T-cell (primary cell): Measurements from ENCODE around the gene VEGFB. TPM values are rescaled to one million over a fixed set of nuclear protein-coding genes. Genes with fewer than 3 reads are reported as not detected.

Experiments
- ATAC-seq, 4 experiments: fragments of 200-7000 bp in 3 of 4; fragments of 150-1000 bp in 1 of 4; cut with Tn5 transposase; replicated peaks in 1 of 4; 1 replicate in 3 of 4; 2 replicates in 1 of 4; pipeline ENCODE4 v1.10.0; 2021; ENCODE audit warnings: moderate library complexity in 3 of 4, mild to moderate bottlenecking in 2 of 4, moderate number of reproducible peaks in 1 of 4
- CTCF ChIA-PET, 2 donors: fragments of 300-600 bp; sonication (Branson Sonifier 250); formaldehyde crosslinking; loops; one replicate each; lab custom pipeline; 2022; ENCODE audit warnings: antibody characterized with exemption in 2 of 2; lab: Charles Lee
- POLR2A ChIA-PET, 2 donors: fragments of 300-600 bp; sonication (Branson Sonifier 250); formaldehyde crosslinking; loops; one replicate each; lab custom pipeline; 2022; ENCODE audit warnings: antibody characterized with exemption in 2 of 2; lab: Charles Lee
- DNase-seq, 35 experiments: peaks; one replicate each; pipeline versions ENCODE4 v3.0.0 to v3.0.0-alpha.2; 2013 to 2023
- H3K27ac ChIP-seq: one replicate; pipeline ENCODE4 v1.5.1; 2013; ENCODE audit warnings: low read length
- H3K27me3 ChIP-seq, 2 experiments: replicated peaks in 1 of 2; 1 replicate in 1 of 2; 2 replicates in 1 of 2; pipeline versions ENCODE4 v1.6.1 to v1.7.0; 2013; ENCODE audit warnings: low read length in 1 of 2, mixed read lengths in 1 of 2; ENCODE audit not compliant: control insufficient read depth in 2 of 2, insufficient read depth in 2 of 2; ENCODE audit errors: extremely low read depth in 1 of 2
- H3K36me3 ChIP-seq, 2 donors: 1 replicate in 1 of 2; 2 replicates in 1 of 2; pipeline versions ENCODE4 v1.6.1 to v1.7.0; 2013; ENCODE audit warnings: low read length in 1 of 2; ENCODE audit not compliant: control insufficient read depth in 2 of 2, insufficient read depth in 1 of 2; ENCODE audit errors: extremely low read depth in 1 of 2
- H3K4me1 ChIP-seq, 2 experiments: 1 replicate in 1 of 2; 2 replicates in 1 of 2; pipeline versions ENCODE4 v1.6.1 to v1.7.0; 2013; ENCODE audit warnings: low read length in 2 of 2, mixed read lengths in 1 of 2; ENCODE audit not compliant: insufficient read depth in 2 of 2, control insufficient read depth in 1 of 2; ENCODE audit errors: extremely low read depth in 1 of 2
- H3K4me3 ChIP-seq, 2 donors: 1 replicate in 1 of 2; 2 replicates in 1 of 2; pipeline versions ENCODE4 v1.5.1 to v1.7.0; 2013; ENCODE audit warnings: mild to moderate bottlenecking in 2 of 2, low read length in 1 of 2, moderate library complexity in 1 of 2; ENCODE audit not compliant: control insufficient read depth in 1 of 2; ENCODE audit errors: extremely low read depth in 1 of 2
- H3K9me3 ChIP-seq: 2 replicates; pipeline ENCODE4 v1.7.0; 2013
- H3K27ac Mint-ChIP-seq, 2 donors: one replicate each; pipeline ENCODE4 v1.8.0; 2020 to 2021; ENCODE audit warnings: mild to moderate bottlenecking in 2 of 2, mixed read lengths in 2 of 2
- H3K27me3 Mint-ChIP-seq, 2 donors: one replicate each; pipeline ENCODE4 v1.8.0; 2021 to 2022; ENCODE audit warnings: mixed read lengths in 2 of 2
- H3K36me3 Mint-ChIP-seq: one replicate; pipeline ENCODE4 v1.8.0; 2021; ENCODE audit warnings: mixed read lengths
- H3K4me1 Mint-ChIP-seq, 3 donors: one replicate each; pipeline ENCODE4 v1.8.0; 2020 to 2022; ENCODE audit warnings: mixed read lengths in 3 of 3, mild to moderate bottlenecking in 1 of 3
- H3K4me3 Mint-ChIP-seq, 3 donors: one replicate each; pipeline ENCODE4 v1.8.0; 2020 to 2022; ENCODE audit warnings: mild to moderate bottlenecking in 3 of 3, mixed read lengths in 3 of 3, moderate library complexity in 3 of 3
- H3K9me3 Mint-ChIP-seq, 3 donors: one replicate each; pipeline ENCODE4 v1.8.0; 2020 to 2022; ENCODE audit warnings: mixed read lengths in 3 of 3
- whole genome bisulfite sequencing: methylation state at CpG from one replicate; pipeline ENCODE4 v1.1.5; 2013; ENCODE audit warnings: missing lambda C conversion rate; ENCODE audit not compliant: insufficient coverage; 5-methylcytosine and 5-hydroxymethylcytosine counted together
- total RNA-seq, 35 experiments: library from RNA in 6 of 35; stranded (reverse) in 6 of 35; fragments of 120-200 nt in 1 of 35; gene quantifications; one replicate each; pipeline versions ENCODE4 v1.2.1 to v1.2.4 and lab custom pipeline; 2013 to 2026

The VEGFB gene
- total RNA-seq, 5 donors from 2014 or later (not counting 1 experiment from before 2014, with no cell fraction given) = 47.9 to 80.7 (median 76.0) TPM

- CTCF ChIA-PET = interaction anchor here (0.9 to 1.5 kb wide), 2 partner anchors 10 to 19 kb away, joined by 4 read pairs; no protein-coding TSS in a partner anchor
Measured at GRCh38 chr11:64281957-64282770, 47.8 kb downstream of the VEGFB start.

GRCh38 chr11:64283092-64283491 is 48.7 kb downstream of the VEGFB start:
- Histone ChIP-seq H3K27me3 (no peaks in the 10 kb centered on the region), H3K36me3 (peaks cover 0 to 12% of the 10 kb centered on the region in 2 donors), H3K4me1 (peaks cover 4 to 37% of the 10 kb centered on the region in 2 experiments), H3K27ac (no peak overlapping the region), H3K9me3 (no peaks in the 10 kb centered on the region), H3K4me3 (no peak overlapping the region)
- Mint-ChIP-seq H3K4me1 (peaks cover 19 to 27% (median 25%) of the 10 kb centered on the region in 3 donors), H3K36me3 (peaks cover 11% of the 10 kb centered on the region), H3K4me3 (peak overlapping the region; percentile 34 to 86 (median 84)), H3K27ac (no peak overlapping the region), H3K27me3 (no peaks in the 10 kb centered on the region), H3K9me3 (no peaks in the 10 kb centered on the region)
- 96% methylated on average over 3 of the region's 3 CpGs for WGBS
- ATAC-seq (no peak), DNase-seq (no peak)
- ChIA-PET POLR2A (interaction anchor here (0.5 to 1.3 kb wide), 4 partner anchors 11 to 106 kb away, joined by 3 to 6 read pairs (median 4); no protein-coding TSS in a partner anchor), CTCF (interaction anchor here (0.5 to 3.7 kb wide), 4 partner anchors 11 to 34 kb away, joined by 4 to 16 read pairs (median 4); no protein-coding TSS in a partner anchor)

More at GRCh38 chr11:64281957-64282770, 47.8 kb downstream of the VEGFB start:
- POLR2A ChIA-PET = no interaction called here
- no peak for ATAC-seq
- Histone ChIP-seq H3K9me3 (no peaks in the 10 kb centered on the region), H3K4me1 (peaks cover 4 to 37% of the 10 kb centered on the region in 2 experiments), H3K27ac (no peak overlapping the region), H3K36me3 (peaks cover under 1 to 14% of the 10 kb centered on the region in 2 donors), H3K27me3 (no peaks in the 10 kb centered on the region), H3K4me3 (no peak overlapping the region)
- DNase-seq = no peak
- H3K4me3 Mint-ChIP-seq = no peak overlapping the region
- WGBS = 100% methylated on average over 4 of the region's 22 CpGs
- peaks cover 19 to 27% (median 25%) of the 10 kb centered on the region in 3 donors for H3K4me1 Mint-ChIP-seq
- H3K9me3 Mint-ChIP-seq = no peaks in the 10 kb centered on the region
- H3K36me3 Mint-ChIP-seq = peaks cover 11% of the 10 kb centered on the region
- no peak overlapping the region for H3K27ac Mint-ChIP-seq
- no peaks in the 10 kb centered on the region for H3K27me3 Mint-ChIP-seq

DNA sequence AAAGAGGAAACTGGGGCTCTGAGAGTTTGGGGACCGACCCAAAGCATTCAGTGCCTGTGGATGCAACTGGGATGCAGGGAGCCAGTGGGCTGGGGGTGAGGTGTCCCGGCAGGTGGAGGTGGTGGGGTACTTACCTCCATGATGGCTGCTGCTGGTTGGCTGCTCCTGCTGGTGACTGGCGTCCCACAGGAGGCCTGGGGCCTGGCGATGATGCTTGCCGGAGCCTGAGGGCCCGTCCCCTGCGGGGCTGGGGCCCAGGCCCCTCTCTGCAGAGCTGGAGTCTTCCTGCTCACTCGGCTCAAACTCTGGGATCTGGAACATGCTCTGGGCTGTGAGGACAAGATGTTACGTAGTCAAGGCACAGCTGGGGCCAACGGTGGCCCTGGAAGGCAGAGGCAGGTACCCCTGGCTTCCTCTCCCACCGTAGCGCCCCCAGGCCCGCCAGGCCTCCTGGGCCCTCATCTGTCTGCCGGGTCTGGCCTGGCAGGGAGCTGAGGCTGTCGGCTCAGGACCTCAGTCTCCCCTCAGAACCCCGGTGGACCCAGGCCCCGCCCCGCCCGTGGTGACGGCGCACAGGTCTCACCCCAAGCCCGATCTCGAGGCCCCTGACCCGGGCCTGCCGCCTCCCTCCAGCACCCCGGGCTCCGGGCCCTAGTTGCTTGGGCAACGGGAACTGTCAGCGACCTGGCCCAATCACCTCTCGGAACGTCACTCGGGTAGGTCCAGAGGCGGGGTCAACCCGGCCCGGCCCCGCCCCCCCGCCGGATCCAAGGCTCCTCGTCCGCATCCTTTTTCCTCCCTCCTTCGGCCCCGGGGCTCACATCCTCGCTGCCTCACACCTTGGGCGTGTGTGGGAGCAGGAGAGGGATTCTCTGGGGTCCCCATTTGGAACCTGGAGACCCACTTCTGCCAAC is 49.9 kb downstream of the VEGFB start, which contains the start of gene BAD:
TSS of gene BAD (minus strand) at position 618 of the 914 bp plus-strand sequence. CDS start at position 321, 297 bp downstream.
- CTCF ChIA-PET = interaction anchor here (0.6 to 3.7 kb wide), 10 partner anchors 13 to 98 kb away, joined by 3 to 16 read pairs (median 6); partner anchors contain the start of genes CATSPERZ (in 1 of the 2), FKBP2 (in 1 of the 2), PRDX5 (in 1 of the 2) and STIP1 (in 1 of the 2)
- 5% methylated on average over 33 of the region's 44 CpGs for WGBS

DNA sequence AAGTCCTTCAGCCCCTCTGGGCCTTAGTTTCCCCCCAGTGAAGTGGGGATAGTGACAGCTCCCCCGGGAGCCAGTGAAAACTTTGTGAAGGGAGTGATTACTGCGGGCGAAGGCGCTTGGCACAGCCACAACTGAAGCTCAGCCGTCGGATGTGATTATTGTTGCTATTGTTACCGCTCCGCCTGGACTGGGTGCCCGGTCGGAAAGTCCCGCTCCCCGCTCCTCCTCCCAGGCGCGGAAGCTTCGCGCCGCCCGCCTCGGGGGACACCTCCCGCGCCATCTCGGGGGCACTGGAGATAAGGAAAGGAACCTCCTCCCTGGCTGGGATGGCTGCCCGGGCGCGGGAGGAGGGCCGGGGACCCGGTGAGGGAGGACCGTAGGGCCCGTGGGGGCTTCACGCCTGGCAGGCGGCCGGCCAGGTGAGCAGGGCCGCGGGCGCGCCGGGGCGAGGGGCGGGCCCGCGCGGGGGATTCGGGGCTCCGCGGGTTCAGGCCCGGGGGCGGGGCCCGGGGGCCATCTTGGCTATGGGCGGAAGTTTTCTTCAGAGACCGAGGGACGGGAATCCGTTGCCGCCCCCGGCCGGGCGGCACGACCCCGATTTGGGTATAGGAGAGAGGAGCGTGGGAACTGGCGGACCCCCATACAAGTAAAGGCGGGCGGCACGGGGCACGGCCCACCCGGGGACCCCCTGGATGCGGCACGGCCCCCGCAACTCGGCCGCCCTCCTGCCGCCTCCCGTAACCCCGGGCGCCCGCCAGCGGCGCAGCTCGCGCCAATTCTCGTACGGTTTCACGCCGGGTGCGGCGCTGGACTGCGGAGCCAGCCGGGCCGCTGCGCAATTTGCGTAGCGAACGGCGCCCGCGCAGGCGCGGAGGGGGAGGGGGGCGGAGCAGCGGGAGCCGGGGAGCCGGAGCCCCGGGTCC is 50.8 kb downstream of the VEGFB start, which contains the start of gene GPR137:
TSS of gene GPR137 (plus strand) at position 887 of the 923 bp plus-strand sequence. CDS start 677 bp downstream, outside the sequence.
- ATAC-seq (peak; percentile 70 to 77 (median 74)), DNase-seq (peak; percentile 81 to 97 (median 91))
- under 1% methylated on average over 92 of the region's 102 CpGs for WGBS
- CTCF ChIA-PET = interaction anchor here (0.6 to 3.7 kb wide), 11 partner anchors 14 to 99 kb away, joined by 3 to 16 read pairs (median 5); partner anchors contain the start of genes CATSPERZ (in 1 of the 2), FKBP2 (in 1 of the 2), PRDX5 (in 1 of the 2) and STIP1 (in 1 of the 2)
- H3K9me3 Mint-ChIP-seq = no peaks in the 10 kb centered on the region
- POLR2A ChIA-PET = interaction anchor here in 1 of 2 donors (0.6 to 1.7 kb wide), 6 partner anchors 13 to 99 kb away, joined by 3 to 6 read pairs (median 4); partner anchors contain the start of genes FKBP2, PRDX5, STIP1 and TRMT112
- Histone ChIP-seq H3K36me3 (peaks cover 0 to 7% of the 10 kb centered on the region in 2 donors), H3K4me3 (peak within 1 kb of the TSS; percentile 76 to 87), H3K9me3 (no peaks in the 10 kb centered on the region), H3K27ac (peak within 1 kb of the TSS; percentile 100), H3K4me1 (peaks cover 4 to 37% of the 10 kb centered on the region in 2 experiments), H3K27me3 (peaks cover 0 to 9% of the 10 kb centered on the region in 2 experiments)
- peaks cover 0 to under 1% of the 10 kb centered on the region in 2 donors for H3K27me3 Mint-ChIP-seq
- peaks cover 5% of the 10 kb centered on the region for H3K36me3 Mint-ChIP-seq
- H3K27ac Mint-ChIP-seq = peak within 1 kb of the TSS; percentile 92 to 95
- H3K4me1 Mint-ChIP-seq = peaks cover 19 to 27% (median 25%) of the 10 kb centered on the region in 3 donors
- peak within 1 kb of the TSS; percentile 84 to 86 (median 85) for H3K4me3 Mint-ChIP-seq

More for the DNA sequence above, 49.9 kb downstream of the VEGFB start, which contains the start of gene BAD:
- H3K36me3 ChIP-seq = peaks cover 0 to 7% of the 10 kb centered on the region in 2 donors
- POLR2A ChIA-PET = interaction anchor here (0.5 to 1.7 kb wide), 7 partner anchors 9 to 43 kb away, joined by 3 to 6 read pairs (median 5); partner anchors contain the start of genes FKBP2 (in 1 of the 2), PRDX5 (in 1 of the 2) and TRMT112 (in 1 of the 2)
- Mint-ChIP-seq H3K27me3 (no peaks in the 10 kb centered on the region), H3K36me3 (peaks cover 5% of the 10 kb centered on the region), H3K27ac (peak within 1 kb of the TSS; percentile 92 to 95), H3K4me3 (peak within 1 kb of the TSS; percentile 84 to 86 (median 85)), H3K4me1 (peaks cover 19 to 27% (median 25%) of the 10 kb centered on the region in 3 donors), H3K9me3 (no peaks in the 10 kb centered on the region)
- H3K27ac ChIP-seq = peak within 1 kb of the TSS; percentile 100
- H3K27me3 ChIP-seq = peaks cover 0 to under 1% of the 10 kb centered on the region in 2 experiments
- H3K4me3 ChIP-seq = peak within 1 kb of the TSS; percentile 76 to 87
- peaks cover 4 to 37% of the 10 kb centered on the region in 2 experiments for H3K4me1 ChIP-seq
- peak; percentile 79 to 83 (median 80) for ATAC-seq
- peak; percentile 81 to 94 (median 89) for DNase-seq
- H3K9me3 ChIP-seq = no peaks in the 10 kb centered on the region
